HG03280 (cell line): ENCODE data around the gene UGT2A1.
"Not testable (repeated sequence)": the region's sequence is repeated elsewhere in the genome, so short reads cannot be mapped to it uniquely, and the experiment has no call there.

ENCODE experiments used
- ATAC-seq: cut with Tn5 transposase; IDR thresholded peaks from one replicate; pipeline ENCODE4 v1.9.1; 2021; ENCODE audit warnings: mild to moderate bottlenecking, moderate library complexity; ENCODE audit not compliant: unreplicated experiment

Gene UGT2A1

GRCh38 chr4:69653147-69653546 is at the start of gene UGT2A1:
UGT2A1 (minus strand) TSS chr4:69653247; CDS start chr4:69647644, 5,603 bp downstream.
- no peak for ATAC-seq

- no peak for ATAC-seq
Observed at GRCh38 chr4:69702201-69702600, 49.2 kb upstream of the UGT2A1 start.

- no peak for ATAC-seq
Observed at GRCh38 chr4:69701696-69702095, 48.6 kb upstream of the UGT2A1 start.

- no peak for ATAC-seq
Observed at GRCh38 chr4:69697536-69698242, 44.6 kb upstream of the UGT2A1 start.

GRCh38 chr4:69689599-69689998 is 36.6 kb upstream of the UGT2A1 start:
- ATAC-seq = no peak

- no peak for ATAC-seq
Observed at GRCh38 chr4:69684804-69685203, 31.8 kb upstream of the UGT2A1 start.

GRCh38 chr4:69668680-69669079 is 15.6 kb upstream of the UGT2A1 start:
- no peak for ATAC-seq

GRCh38 chr4:69664009-69664408 is 11.0 kb upstream of the UGT2A1 start:
- not testable (repeated sequence) for ATAC-seq

- not testable (repeated sequence) for ATAC-seq
Observed at GRCh38 chr4:69661130-69661803, 8.2 kb upstream of the UGT2A1 start.

- no peak for ATAC-seq
Observed at GRCh38 chr4:69658133-69658532, 5.1 kb upstream of the UGT2A1 start.

GRCh38 chr4:69656653-69657158 is 3.7 kb upstream of the UGT2A1 start:
- no peak for ATAC-seq

GRCh38 chr4:69650872-69651271 is 2.2 kb downstream of the UGT2A1 start:
- no peak for ATAC-seq

- no peak for ATAC-seq
Observed at GRCh38 chr4:69649629-69650028, 3.4 kb downstream of the UGT2A1 start.

- no peak for ATAC-seq
Observed at GRCh38 chr4:69649207-69649606, 3.8 kb downstream of the UGT2A1 start.

- no peak for ATAC-seq
Observed at GRCh38 chr4:69642961-69643360, 10.1 kb downstream of the UGT2A1 start.

GRCh38 chr4:69640289-69640688 is 12.8 kb downstream of the UGT2A1 start:
- ATAC-seq = no peak

GRCh38 chr4:69639542-69639941 is 13.5 kb downstream of the UGT2A1 start, which contains the start of gene UGT2A2:
UGT2A2 (minus strand) TSS chr4:69639642; CDS start chr4:69639640, 2 bp downstream.
- ATAC-seq = no peak

- ATAC-seq = no peak
Observed at GRCh38 chr4:69617083-69617694, 35.9 kb downstream of the UGT2A1 start.

- ATAC-seq = no peak
Observed at GRCh38 chr4:69610484-69610883, 42.6 kb downstream of the UGT2A1 start.

- no peak for ATAC-seq
Observed at GRCh38 chr4:69601065-69601464, 52.0 kb downstream of the UGT2A1 start.

- no peak for ATAC-seq
Observed at GRCh38 chr4:69600013-69600412, 53.0 kb downstream of the UGT2A1 start.

GRCh38 chr4:69594382-69594781 is 58.7 kb downstream of the UGT2A1 start:
- ATAC-seq = no peak
